ENCODE data around the gene STARD13. TPM values are rescaled to one million over a fixed set of nuclear protein-coding genes. Genes with fewer than 3 reads are reported as not detected.
"Not testable (repeated sequence)": the region's sequence is repeated elsewhere in the genome, so short reads cannot be mapped to it uniquely, and the experiment has no call there.

The STARD13 gene
- total RNA-seq, 1 experiment from 2014 or later: 2.3 TPM

DNA sequence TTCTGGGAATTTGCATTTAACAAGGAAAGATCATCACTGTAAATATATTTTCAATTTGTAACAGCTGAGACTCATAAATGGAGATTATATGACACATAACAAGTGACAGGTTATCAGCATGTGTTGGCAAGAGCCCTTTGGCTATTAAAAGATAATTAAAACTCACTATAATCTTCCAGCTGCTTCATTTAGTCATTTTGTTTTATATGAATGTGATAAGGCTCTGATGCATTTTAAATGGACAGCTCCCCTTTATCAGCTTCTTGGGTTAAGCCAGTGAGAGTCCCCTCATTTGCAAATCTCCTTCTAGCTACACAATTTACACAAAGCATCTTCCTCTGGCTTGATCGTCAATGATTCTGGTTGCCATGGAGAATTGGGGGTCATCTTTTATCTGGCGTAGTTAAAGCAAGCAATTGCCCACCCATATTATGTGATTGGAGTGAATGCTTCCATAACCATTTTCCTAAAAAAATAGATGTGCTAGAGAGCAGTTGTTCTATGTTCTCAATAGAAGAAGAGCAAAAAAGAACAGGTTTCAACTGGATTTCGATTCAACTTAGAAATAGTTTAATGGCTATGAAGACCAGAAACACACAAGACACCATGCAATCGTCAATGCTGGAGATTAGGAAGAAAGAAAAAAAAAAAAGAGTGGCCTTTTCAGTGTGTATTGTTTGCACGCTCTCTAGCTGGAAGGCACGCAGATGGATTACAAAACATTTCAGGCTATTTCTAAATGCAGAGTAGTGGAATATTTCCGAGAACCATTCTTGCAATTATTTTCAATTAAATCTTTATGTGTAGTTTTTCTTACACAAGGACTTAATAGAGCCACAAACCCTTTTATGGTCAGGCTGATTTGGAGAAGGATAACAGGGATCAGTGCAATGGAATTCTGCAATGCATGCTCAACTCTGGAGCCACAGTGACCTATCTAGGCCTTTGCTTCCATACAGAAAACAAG, 27.4 kb downstream of the STARD13 start:
- no peak for DNase-seq (ENCODE audit: low spot score)

DNA sequence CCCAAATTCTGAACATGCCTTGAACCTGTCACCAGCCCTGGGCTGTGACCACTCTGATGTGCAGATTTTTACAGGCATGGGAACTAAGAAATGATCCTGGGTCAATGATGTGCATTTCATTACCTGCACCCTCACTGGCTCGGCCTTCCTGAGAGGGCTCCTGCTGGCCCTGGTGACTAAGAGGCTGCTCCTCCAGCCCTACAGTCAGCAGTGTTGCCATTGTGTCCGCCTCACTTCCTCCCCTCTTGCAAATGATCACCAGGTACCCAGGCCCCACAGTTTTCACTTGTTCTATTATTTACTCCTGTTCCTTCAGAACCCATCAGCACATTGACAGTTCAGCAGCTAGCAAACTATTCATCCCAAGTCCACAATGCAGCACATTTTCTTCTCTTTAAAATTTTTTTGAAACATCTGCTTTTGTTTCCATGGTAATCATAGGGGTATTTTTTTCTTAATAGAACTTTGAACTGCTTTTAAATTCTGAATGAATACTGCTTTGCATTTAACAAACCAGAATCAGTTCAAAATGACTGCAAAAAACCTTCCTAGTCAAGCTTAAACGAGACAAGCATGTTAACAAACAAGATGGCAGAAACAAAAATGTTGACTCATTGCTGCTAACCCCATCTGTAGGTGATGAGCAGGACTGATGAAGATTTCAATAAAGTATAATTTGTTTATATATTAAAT, 29.3 kb downstream of the STARD13 start:
- no peak for DNase-seq (ENCODE audit: low spot score)

DNA sequence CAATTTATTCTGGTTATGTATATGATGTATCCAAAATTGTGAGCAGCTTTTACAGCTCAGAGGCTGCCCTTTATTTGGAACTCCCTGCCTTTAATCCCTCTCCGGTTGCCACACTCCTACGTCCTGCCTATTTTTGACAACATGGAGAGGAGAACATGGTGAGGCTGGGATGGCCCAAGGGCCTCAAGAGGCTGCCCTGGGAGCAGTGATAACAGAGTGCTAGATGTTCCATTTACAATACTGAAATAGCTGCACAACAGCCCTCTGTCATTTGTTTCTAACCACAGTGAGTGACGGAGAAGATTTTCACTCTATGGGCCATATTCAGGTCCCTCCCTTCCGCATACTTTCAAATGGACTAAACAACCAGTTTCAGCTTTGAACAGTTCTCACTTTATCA, 33.4 kb downstream of the STARD13 start:
- DNase-seq (ENCODE audit: low spot score): no peak

DNA sequence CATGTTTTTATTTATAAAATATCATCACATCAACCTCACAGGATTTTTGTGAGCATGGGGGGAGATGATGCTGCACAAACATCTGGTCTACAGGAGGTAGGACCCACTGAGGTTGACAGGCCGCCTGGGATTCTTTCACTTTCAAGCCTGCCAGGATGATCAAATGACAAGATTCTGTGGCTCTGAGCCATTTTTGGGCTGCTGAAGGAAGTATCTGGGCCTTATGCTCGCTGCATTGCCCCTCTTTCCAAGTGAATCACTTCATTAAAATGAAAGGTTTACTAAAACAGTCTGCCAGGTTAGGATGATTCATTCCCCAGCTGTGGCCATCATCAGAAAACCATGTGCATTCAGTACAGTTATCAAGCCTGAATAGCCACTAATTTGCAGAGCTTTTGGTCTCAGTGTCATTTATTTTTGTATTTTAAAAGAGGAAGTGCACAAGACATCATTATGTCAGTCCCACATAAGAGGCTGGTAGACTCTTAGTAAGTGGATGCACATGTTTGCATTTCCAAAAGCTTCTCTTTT, 34.4 kb downstream of the STARD13 start:
- no peak for DNase-seq (ENCODE audit: low spot score)

DNA sequence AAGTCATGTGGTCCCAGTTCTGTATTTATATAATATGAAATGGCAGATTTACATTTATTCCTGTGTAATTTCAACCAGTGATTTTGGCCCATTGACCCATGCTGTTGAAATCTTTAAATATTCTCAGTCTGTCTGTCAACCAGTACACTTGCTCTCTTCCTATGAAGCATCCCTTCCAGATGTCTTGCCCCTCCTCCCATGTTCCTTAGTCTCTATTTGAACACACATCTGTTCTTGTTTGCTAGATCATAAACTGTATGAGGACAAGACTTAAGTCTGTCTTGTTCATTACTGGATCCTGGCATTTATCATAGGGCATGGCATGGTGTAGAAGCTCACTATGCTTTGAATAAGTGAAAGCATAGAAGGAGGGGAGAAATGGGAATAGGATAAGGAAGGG, 34.9 kb downstream of the STARD13 start:
- DNase-seq (ENCODE audit: low spot score): no peak

DNA sequence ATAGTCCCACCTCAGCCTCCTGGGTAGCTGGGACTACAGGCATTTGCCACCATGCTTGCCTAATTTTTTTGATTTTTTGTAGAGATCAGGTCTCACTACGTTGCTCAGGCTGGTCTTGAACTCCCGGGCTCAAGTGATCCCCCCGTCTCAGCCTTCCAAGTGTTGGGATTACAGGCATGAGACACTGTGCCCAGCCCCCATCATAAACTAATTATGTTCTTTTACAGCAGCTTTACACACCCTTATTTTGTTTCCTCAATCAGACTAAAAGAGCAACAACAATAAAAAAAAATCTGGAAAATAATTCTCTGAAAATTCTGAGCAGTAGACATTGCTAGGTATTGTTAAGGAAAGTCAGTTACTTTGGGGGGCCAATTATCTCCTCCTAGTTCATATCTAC, 35.7 kb downstream of the STARD13 start:
- no peak for DNase-seq (ENCODE audit: low spot score)

DNA sequence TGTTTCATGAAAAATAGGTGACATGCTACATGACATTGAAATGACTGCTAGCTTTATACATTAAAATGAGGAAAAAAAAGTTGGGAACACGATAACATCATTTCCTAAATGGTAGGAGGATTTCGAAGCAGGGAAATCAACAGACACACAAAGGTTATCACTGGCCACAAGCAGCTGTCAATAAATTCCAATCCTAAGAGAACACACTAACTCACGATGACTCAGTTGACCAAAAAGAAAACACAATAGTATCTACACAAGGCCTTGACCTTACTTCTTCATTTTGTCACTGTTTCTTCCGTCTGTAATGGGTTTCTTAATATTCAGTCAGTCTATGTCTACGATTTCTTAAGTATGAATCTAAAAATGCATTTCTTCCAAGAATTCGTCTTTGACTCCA, 36.5 kb downstream of the STARD13 start:
- DNase-seq (ENCODE audit: low spot score): no peak

DNA sequence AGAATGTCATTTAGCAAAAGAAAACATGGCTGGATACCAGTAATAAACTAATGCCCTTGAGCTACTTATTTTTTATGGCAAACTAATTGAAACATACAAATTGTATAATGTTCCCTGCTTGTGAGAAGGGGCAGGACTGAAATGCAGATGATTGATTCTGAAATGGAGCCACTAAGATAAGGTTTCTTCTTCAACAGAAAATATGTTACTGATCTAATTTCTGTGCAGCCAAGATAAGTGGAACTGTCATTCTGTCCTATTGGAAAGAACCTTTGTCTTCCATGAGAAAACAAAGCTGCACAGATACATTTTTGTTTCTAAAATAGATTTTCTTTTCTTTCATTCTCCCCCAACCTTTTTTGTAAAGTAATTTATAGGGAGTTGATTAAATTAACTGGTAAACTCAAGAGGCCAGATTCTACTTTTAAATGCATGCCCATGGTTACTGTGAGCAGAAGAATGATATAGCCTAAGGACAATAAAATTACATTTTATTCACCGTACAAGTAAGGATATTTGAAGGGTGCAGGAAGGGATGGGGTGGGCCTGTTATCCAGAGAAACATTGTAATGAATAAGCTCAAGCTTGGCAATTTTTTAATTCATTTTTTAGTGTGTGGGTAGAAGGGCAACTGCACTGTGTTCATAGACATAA, 39.9 kb downstream of the STARD13 start:
- no peak for DNase-seq (ENCODE audit: low spot score)

DNA sequence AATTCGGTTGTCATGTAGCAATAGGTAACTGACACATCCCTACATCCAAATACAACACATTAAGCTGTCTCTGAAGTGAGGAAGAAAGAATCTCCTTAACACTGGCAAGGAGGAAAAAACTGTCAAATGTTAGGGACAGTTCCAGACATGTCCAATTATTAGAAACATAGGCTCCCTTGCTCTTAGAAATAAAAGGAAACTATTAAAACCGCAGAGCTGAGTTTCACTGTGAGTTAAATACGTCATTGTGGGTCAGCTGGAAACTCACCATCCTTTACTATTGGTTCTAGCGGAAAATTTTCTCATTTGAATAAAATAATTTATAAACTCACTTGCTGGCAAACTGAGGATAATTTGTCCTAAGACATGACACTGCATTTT, 40.7 kb downstream of the STARD13 start:
- DNase-seq (ENCODE audit: low spot score): no peak

DNA sequence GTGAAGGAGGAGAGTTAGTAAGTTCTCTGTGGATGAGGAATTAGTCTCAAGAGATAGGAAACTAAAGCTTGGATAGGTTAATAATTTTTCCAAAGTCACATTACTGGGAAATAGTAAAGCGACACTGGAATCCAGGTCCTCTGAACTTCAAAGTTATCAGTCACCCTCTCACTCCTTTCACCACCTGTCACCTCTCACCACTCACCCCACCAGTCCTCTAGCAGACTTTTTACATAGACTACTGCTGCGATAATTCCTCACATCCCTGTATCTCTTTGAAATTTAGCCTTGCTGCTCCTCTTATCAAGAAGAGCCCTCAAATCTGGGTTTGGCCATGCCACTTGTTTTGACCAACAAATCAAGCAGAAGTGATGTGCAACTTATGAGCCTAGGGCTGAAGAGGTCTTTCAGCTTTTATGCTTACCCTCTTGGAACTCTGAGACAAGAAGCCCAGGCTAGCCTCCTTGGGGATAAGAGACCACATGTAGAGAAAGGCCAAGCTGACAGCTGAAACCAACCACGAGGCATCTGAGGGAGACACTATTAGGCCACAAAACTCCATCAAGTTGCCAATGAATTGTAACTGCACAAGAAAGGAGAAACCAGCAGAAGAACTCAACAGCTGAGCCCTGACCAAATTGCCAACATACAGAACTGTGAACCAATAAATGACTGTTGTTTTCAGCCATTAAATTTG, 41.2 kb downstream of the STARD13 start:
- DNase-seq (ENCODE audit: low spot score): no peak

DNA sequence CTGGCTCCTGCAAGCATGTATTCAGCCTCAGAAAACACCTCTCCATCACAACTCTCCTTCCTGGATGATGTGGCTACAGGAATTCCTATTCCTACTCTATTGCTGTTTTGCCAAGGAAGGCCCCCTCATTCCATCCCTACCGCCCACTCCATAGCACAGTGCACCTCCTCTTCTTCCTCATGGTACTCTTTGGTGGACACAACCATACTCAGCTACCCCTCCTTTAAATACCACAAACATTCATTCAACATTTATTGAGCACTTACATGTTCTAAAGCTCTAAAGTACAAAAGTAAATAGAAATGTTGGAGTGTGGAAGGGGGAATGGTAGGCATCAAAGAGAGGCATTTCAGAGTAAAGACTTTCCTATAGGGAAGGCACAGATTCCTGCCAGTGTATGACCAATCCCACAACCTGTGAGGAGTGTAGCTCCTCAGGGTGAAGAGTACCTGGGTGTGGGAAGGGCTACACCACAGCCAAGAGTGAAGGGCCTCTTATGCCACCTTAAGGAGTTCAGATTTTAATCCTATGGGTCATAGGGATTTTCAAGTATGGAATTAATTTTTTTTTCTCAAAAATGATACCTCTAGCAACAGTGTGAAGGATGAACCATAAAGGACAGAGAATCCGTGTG, 42.5 kb downstream of the STARD13 start:
- DNase-seq (ENCODE audit: low spot score): no peak

DNA sequence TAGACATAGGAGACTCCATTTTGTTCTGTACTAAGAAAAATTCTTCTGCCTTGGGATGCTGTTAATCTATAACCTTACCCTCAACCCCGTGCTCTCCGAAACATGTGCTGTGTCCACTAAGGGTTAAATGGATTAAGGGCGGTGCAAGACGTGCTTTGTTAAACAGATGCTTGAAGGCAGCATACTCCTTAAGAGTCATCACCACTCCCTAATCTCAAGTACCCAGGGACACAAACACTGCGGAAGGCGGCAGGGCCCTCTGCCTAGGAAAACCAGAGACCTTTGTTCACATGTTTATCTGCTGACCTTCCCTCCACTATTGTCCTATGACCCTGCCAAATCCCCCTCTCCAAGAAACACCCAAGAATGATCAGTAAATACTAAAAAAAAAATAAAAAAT, 43.2 kb downstream of the STARD13 start:
- DNase-seq (ENCODE audit: low spot score): not testable (repeated sequence)

DNA sequence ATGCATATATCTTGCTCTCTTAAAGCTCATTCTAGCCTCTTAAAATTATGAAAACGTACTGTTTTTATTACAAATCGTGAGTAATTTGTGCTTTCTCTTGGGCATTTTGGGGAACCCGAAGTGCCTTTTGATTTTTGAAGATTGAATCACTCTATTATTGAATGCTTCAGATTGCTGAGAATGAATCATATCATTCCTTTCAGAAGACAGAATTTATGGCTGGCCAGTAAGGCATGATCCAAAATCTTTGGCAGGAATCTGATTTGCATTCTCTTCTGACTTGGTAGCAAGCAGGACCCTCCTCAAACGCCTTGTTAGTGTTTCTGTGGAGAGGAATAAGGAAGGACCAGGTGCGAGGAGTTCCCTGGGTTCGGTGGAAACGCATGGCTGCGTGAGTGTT, 49.5 kb downstream of the STARD13 start:
- DNase-seq (ENCODE audit: low spot score): no peak

DNA sequence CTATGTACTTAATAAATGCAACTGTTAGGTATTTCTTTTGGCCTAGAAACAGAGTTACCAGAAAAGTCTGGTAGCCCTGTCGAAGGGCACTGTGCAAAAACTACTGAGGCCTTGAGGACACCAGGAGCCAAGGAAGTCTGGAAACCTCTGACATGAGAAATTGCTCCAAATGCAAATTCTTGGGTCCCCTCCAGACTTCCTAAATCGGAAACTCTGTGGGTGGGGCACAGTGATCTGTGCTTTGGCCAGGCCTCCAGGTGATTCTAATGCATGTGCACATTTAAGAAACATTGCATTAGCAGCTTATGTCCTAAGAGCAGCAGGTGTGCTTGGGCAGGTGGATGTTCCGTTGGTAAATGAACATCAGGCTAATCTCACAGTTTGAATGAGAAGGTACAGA, 50.0 kb downstream of the STARD13 start:
- no peak for DNase-seq (ENCODE audit: low spot score)

DNA sequence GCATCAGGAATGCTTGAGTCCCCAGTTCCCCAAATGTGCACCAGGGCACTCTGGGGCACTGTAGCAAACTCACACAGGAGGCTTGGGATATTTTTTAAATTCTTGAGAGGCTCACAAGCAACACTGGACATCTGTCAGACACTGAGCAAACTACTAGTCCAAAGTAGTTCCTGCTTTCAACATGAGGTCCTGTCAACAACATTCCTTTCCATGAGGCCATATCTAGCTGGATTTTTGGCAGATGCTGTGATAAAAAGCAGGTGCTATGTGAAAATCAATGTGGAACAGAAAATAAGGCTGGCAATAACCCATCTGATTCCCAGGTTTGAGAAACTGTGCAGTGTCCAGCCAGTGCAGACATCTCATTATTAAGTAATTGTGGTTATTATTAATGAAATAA, 50.5 kb downstream of the STARD13 start:
- no peak for DNase-seq (ENCODE audit: low spot score)

DNA sequence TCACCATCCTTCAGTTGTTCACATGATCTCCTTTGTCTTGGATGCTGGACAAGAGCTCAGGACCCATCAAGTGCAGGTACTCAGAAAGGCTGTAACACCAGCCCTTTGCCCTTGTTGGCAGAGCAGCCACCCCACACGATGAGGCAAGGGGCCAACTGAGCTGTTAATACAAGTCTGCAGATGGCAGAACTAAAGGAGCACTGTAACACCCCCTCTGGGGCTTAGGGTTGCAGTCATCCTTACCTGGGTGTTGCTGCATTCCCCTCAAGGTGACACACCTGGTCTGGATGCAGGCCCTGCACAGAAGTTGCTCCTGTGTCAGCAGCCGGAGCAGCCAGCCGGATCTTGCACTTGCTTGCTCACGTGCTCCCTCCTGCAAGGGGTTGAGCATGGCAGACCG, 52.0 kb downstream of the STARD13 start:
- no peak for DNase-seq (ENCODE audit: low spot score)

DNA sequence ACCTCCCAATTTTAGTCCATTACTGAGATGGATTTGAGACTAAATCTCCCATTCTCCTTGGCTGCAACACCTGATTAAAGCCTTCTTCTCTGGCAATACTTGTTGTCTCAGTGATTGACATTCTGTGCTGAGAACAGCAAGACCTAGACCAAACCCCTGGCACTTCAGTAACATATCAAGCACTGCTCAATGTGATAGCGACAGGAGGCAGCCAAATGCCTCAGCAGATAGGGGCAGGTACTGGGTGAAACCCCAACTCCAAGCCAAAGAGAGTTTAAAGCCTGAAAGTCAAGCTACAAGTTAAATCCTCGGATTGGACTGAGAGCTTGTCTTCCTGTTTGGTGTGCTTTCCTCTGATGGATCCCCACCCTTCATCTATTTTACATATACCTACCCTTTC, 52.7 kb downstream of the STARD13 start:
- no peak for DNase-seq (ENCODE audit: low spot score)

DNA sequence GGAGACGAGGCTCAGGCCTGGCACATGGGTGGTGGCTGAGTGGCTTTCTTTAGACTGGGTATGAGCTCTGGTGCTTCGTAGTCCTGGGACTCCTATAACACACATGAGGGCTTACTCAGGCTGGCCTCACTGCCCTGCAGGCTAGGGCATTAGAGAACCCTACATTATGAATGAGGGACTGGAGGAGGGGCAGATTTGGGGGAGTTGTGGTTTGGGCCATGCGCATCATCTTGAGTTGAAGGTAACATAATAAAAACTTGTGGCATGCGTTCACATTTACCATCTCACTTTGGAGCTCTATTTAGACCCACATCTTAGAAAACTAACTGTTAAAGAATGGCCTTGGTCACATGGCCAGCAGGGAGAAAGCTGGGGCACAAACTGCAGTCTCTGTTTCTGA, 54.2 kb downstream of the STARD13 start:
- no peak for DNase-seq (ENCODE audit: low spot score)

DNA sequence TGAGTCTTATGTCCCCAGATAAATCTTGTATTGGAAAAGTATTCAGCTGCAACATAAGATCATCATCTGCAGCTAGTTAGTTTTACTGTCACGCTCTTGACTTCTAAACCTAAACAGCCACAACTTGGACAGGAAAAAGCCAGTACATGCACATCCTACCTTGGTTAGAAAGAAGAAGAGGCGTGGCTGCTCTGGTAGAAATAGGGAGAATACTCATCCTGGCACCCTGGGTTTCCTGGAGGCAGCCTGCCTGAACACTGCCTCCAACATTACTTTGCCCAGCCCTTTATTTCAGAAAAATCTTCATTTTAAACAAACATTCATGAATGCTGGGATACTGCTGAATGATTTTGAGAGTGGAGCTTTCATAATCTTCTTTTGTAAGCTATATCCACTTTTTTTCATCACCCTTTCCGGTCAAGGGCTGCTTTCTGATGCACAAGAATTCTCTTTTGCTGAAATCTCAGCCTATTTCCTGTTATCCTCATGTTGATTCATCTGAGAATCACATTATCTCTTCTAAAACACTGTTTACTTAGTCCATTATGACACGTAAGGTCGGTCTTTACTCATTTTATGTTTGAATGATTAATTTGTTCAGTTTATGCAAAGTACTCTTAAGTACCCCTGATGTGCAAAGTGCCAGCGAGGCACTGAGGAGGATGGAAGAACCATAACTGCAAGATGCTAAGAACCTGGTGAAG, 55.2 kb downstream of the STARD13 start:
- DNase-seq (ENCODE audit: low spot score): no peak

DNA sequence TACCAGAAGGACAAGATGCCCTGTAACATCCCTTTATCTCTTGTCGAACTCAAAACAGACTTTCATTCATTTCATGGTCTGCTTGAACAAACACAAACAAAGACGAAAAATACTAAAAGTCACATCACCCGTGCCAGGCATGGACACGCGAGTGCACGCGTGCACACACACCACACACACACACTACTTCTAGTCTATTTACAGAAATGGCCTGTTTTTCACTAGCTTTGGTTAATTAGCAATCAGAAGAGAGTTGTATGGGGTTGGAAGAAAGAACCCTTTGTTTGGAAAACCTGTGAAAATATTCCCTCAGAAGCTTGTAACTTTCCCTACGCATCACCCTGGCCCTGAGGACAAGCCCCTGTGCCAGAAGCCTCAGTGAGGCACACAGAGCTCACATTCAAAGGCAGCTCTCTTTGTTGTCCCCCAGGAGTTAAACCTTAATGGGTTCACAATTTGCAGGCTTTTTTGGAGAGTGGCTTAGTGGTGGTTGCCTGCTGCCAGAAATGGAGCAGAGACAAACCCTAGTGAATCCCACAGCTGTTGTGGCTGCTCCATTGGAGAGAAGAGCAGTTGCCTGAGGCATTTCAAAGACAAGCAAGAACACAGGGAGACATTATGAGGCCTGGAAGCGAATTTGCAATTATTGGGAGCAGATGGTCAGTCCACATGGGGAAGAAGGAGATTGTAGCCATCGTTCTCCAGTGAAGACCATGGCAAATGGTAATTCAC, 55.9 kb downstream of the STARD13 start:
- DNase-seq (ENCODE audit: low spot score): no peak
